Melanocyte of skin (primary cell): ENCODE results near the gene GPR101. TPM values are rescaled to one million over a fixed set of nuclear protein-coding genes. Genes with fewer than 3 reads are reported as not detected.

Experiments used
- total RNA-seq, 2 donors: library from RNA; depleted of rRNA; stranded (reverse); fragments of >200 nt; gene quantifications; 2 replicates each; pipeline ENCODE4 v1.2.3, GENCODE V29; 2012

The GPR101 gene, protein sequence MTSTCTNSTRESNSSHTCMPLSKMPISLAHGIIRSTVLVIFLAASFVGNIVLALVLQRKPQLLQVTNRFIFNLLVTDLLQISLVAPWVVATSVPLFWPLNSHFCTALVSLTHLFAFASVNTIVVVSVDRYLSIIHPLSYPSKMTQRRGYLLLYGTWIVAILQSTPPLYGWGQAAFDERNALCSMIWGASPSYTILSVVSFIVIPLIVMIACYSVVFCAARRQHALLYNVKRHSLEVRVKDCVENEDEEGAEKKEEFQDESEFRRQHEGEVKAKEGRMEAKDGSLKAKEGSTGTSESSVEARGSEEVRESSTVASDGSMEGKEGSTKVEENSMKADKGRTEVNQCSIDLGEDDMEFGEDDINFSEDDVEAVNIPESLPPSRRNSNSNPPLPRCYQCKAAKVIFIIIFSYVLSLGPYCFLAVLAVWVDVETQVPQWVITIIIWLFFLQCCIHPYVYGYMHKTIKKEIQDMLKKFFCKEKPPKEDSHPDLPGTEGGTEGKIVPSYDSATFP
- not detected for total RNA-seq

DNA sequence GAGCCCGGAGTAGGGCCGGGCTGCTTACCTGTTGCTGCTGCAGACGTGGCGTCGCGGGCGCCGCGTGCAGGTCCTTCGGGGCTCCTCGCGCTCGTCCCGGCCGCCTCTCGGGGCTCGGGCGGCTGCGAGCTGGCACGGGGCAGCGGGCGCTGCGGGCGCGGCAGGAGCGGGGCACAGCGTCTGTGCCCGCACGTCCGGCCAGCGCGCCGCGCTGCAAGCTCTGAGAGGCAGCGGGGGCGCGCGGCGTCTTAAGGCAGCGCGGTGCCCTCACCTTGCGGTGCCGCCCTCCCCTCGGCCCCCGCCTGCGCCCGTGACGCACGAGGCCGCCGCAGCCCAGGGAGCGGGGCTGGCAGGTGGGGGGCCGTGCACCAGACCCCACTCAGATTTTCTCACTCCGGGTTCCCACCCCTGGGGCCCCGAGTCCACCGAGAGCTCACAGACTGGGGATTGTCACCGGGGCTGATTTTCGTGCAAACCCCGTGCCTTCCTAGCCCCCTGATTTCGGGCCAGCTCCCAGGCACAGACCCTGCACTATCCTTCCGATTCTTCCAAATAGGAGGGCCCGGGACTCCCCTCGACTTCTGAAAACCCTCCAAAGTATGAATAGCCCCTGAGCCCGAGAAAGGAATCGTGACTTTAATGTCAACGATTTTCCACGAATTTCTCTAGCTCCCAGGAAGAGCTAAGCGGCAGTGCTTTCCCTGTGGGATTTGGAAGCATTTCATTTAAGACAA lies at the start of gene GPR101:
Gene GPR101 (minus strand): TSS at position 222 of the 734 bp plus-strand sequence. CDS start 2,321 bp downstream, outside the sequence.

Other genes starting within 250 kb of the GPR101 start
- 100 to 1,000 TPM; 116 to 186 TPM for gene RBMX, start 153.3 kb downstream of the GPR101 start, total RNA-seq